GM19025 (cell line): ENCODE measurements around the gene PPCDC.

Experiments
- ATAC-seq: cut with Tn5 transposase; IDR thresholded peaks from one replicate; pipeline ENCODE4 v1.9.1; 2021; ENCODE audit warnings: mild to moderate bottlenecking, low read depth, moderate library complexity; ENCODE audit not compliant: unreplicated experiment

PPCDC gene

DNA sequence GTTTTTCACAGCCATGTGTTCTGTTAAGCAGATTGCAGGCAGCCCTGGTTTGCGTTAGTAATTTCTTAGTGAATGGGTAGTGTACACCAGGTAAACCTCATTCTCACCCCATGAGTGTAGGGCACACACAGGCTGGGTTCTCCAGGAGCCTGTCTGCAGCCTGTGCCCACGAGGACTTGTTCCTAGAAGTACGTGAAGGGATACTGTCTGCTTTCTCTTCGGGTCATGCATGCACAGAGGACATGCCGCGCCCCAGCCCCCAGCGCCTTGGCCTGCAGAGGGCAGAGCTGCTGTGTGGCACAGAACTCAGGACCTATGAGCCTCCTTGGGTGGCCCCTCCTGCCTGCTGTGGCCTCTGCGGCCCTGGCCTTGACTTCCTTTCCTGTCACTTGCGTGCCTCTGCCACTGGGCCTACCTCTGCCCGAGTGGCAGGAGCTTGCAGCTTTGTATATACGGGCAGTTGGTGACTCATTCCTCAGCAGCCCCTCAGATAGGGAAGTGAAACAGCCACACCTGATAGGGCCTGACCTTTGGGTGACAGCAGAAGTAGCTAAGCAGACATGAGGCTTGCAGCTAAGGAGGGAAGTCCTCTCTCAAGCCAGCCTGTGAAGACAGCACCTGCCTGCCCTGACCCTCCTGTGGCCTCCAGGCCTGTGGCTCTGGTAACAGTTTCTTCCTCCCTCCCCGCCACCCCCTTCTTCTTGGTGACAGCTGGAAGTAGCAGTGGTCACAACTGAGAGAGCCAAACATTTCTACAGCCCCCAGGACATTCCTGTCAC is 19.5 kb downstream of the PPCDC start:
- ATAC-seq: peak; percentile 69

DNA sequence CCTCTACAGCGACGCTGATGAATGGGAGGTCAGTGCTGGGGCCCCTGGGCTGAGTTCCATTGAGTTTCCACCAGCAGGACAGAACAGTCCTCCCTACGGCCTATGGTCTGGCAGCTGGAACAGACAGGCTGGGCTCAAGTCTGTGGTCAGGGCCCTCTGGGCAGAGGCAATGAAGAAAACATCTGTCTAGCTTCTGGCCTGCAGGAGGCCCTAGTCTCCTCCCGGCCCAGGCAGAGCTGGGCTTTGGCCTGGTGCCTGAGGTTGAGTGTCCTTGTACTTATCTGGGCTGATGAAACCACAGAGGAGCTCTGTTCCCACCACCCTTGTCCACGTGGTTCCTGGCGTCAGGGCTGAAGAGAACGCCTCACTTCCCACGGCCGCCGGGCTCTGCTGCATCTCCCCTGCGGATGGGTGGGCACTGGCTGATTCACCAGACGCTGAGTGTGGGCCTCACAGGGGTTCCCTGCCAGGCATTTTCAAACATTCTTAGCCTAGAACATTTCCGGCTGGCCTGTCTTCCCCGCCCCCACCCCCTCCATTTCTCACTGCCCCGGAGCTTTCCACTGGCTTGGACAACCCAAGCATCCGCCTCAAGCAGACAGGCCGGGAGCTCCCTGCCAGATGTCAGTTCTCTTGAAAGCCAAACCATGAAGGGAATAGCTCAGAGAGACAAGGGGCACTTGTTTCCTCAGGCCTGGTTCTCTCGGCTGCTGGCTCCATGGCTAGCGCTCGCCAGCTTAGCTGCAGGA is 20.3 kb downstream of the PPCDC start:
- peak; percentile 15 for ATAC-seq

DNA sequence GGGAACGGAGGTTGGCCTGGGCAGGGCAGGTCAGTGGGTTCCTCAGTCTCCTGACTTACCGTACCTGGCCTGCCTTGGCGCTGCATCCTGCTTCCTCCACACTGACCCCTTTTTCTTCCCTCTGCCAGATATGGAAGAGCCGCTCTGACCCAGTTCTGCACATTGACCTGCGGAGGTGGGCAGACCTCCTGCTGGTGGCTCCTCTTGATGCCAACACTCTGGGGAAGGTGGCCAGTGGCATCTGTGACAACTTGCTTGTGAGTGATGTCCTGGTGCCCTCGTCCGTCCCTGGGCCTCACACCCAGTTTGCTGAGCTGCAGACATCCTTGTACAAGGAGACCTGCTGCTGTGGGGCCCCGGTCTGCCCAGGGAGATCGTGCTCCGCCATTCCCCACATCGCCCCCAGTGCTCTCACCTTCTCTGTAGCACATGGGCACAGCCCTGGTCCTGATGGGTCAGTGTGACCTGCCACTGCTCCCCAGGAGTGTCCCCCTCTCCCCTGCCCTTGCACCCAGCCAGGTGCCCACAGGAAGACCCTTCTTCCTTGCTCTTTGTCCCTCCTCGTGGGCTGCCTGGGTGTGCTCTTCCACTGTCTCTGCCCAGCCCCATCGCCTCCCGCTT is 21.0 kb downstream of the PPCDC start:
- no peak for ATAC-seq

DNA sequence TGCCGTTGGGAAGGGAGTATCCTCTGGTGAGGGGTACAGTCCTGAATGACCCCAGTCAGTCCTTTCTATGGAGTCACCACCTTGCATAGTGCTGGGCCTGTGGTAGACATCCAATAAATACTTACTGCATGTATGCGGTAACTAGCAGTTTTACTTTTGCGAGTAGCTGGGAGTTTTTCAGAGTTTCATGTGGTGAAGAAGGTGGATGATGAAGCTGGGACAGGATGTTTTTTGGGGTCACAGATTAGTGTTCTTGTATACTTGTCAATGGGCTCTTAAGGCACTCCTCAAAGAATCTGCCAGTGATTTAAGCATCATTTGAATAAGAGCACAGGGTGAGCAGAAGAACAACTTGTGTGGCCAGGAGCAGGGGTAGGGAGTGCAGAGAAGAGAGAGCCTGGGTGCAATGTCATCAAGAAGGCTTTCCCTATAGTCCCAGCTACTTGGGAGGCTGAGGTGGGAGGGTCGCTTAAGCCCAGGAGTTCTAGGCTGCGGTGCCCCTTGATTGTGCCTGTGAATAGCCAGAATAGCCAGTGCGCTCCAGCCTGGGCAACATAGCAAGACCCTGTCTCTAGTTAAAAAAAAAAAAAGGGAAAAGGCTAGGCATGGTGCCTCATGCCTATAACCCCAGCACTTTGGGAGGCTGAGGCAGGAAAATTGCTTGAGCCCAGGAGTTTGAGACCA is 22.1 kb downstream of the PPCDC start:
- ATAC-seq: no peak

DNA sequence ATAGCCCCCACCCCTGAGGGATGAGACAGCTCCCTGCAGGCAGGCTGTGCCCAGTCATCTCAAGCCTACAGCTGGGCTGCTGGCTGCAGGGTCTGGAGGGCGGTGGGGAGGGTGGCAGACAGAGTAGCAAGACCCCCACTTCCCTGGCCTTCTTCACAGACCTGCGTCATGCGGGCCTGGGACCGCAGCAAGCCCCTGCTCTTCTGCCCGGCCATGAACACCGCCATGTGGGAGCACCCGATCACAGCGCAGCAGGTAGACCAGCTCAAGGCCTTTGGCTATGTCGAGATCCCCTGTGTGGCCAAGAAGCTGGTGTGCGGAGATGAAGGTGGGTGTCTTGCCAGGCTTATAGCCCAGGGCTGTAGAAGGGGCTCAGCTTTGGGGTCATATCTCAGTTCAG is 25.0 kb downstream of the PPCDC start:
- ATAC-seq: no peak

DNA sequence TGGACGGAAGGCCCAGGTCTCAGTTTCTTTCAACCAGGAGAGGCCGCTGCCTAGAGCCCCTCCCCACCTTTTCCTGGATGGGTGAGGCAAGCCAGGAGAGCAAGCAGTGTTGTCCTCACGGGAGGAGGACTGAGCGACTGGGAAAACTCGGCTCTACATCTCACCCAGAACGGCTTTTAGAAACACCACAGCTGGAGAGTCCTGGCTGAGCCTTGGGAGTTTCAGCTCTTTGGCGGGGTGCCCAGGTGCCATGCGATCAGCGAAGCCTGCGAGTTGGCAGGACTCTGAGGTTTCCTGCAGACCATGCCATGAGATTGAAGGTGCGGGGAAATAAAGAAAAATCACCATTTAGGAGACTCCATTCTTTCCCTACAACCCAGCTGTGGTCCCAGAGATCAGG is 26.0 kb downstream of the PPCDC start:
- no peak for ATAC-seq

DNA sequence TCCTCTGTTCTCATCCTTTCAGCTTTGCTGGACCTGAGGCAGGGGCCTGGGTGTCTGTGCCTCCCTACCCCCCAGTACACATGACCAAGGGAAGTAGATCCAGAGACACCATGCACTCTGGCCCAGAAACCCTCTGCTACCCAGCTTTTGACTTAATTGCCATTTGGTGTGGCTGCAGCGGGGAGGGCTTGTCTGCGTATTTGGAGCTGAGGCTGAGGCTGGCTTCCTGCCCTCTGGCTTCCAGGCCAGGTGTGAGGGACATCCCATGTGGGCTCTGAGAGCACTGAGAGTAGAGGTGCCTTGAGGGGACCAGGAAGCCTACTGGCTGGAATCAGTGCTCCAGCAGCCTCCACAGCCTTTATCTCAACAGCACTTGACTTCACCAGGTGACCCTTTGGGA is 26.9 kb downstream of the PPCDC start:
- ATAC-seq: no peak

DNA sequence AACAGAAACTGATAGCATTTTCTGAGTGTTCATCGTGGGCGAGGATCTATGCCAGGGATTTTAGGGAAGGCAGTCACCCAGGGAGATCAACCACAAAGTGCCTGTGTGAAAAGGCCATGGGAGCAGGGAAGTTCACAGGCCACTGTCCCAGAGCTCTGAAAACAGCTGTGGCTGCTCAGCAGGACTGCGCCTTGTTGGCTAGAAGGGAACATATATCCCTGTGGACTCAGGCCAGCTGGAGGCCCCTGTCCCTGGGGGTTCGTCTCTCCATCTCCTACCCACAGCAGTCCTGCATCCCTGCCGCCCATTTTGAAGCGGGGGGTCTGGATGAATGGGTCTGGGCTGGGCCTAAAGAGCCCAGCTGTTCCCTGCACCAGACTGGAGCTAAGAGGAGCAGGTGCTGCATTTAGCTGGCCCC is 27.8 kb downstream of the PPCDC start:
- ATAC-seq: no peak

DNA sequence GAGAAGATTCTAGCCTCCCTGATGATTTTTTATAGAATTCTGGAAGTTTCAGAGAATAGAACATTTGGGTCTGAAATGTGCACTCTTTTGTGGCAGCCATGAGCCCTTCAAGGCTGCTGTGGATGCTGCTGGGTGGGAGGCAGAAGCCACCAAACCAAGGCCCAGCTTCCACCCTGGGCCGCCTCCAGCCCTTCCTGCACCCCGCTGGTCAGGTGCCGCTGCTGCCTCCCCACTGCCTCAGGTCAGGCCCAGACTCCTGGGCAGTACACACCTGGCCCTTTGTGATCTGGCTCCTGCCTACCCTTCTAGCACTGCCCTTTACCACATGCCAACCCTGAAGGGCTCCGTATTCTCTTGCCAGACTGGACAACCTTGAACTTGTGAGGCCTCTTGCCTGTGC is 28.3 kb downstream of the PPCDC start:
- ATAC-seq: no peak

DNA sequence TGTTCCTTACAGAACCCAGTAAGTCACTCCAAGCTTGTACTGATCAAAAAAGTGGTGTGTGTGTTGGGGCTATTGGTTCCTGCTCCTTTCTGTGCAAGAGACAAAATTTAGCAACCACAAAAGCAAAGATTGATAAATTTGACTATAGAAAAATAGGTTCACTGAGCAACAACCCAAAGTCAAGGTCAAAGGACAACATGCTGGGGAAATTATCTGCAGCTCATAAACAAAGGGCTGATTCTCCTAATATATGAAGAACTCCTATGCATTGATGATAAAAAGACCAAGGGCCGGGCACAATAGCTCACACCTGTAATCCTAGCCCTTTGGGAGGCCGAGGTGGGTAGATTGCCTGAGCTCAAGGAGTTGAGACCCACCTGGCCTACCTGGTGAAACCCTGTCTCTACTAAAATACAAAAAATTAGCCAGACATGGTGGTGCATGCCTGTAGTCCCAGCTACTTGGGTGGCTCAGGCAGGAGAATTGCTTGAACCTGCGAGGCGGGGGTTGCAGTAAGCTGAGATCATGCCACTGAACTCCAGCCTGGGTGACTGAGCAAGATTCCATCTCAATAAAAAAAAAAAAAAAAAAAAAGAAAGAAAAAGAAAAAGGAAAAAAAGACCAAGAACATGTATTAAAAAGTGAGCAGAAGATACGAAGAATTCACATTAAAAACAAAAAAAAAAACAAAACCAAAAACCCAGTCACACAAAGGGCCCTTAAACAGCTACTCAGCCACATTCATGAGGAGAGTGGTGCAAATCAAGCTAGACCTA is 29.8 kb downstream of the PPCDC start:
- ATAC-seq: no peak

DNA sequence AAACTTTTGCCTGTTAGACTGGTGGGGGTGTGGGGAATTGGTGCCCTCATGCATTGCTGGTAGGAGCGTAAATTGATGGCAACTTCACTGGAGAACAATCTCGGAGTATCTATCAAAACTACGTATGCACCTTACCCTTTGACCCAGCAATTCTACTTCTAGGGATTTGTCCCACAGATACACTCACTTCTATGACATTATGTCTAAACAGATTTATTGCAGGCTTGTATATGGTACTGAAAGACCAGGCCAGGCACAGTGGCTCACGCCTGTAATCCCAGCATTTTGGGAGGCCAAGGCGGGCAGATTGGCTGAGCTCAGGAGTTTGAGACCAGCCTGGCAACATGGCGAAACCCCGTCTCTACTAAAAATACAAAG is 30.3 kb downstream of the PPCDC start:
- ATAC-seq: no peak

DNA sequence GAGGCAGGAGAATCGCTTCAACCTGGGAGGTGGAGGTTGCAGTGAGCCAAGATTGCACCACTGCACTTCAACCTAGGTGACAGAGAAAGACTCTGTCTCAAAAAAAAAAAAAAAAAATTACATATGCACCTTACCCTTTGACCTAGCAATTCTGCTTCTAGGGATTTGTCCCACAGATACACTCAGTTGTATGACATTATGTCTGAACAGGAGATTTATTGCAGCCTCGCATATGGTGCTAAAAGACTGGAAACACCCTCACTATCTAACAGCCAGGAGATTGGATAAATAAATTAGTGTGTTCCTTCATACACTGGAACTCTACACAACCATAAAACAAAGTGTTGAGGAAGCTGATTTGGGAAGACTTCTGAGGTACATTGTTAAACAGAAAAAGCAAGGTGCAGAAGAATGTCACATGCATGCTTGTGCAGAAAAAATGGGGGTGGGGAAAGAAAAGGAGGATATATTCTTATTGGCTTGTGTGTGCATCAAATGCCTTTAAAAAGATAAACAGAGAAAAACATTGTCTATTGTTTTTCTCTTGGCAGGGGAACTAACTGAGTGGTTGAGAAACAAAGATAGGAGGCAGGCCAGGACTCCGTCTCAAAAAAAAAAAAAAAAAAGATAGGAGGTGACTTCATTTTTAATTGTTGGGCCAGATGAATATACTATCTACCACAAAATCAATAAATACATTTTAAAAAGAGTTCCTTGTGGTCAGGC is 30.9 kb downstream of the PPCDC start:
- no peak for ATAC-seq

DNA sequence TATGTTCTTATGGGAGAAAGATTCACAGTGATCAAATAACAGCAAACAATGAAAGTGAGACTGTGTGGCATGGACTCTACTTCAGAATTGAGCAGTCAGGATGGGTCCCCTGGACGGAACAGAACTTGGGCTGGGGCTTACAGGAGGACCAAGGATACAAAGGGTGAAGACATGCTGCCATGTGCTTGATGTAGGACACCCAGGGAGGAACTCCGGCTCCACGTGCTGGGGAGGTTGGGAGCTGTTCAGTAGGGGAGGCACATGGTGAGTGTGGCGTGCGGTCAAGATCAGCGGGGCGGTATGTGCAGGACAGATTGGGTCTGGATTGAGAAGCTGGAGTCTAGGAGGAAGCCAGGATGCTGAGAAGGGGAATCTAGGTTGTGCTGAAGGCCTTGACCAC is 32.6 kb downstream of the PPCDC start:
- ATAC-seq: no peak

DNA sequence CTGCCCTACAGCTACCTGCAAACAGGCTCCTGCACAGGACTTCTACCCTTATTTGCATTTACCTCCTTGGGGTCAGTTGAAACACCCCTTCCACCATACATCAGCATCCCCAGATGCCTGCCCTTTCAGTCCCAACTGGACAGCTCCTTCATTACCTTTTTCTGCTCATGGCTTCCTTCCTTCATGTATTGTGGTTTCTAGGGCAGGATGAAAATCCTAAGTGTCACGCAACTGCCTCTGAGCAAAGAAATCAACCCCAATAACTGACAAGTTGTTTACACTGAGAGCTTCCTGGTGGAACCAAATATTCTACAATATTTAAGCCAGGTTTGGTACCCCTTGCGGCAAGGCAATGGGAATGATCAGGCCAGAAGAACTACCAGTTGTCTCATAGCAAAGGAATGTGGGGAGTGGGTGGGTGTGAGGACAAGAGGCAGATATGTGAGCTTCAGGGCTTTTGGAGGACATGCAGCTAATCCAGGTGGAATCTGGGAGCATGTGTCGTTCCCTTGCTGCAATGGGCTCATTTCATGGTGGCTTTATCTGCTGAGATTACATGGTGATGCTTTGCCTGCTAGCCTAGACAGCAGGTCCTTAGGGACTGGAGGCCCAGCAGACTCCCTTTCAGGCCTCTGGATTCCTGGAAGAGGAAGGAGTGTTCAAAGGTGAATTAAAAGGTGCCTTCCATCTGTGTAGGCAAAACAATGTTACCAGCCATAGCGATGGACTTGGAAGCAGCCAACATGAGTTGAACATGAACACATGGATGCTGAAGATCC is 34.9 kb downstream of the PPCDC start:
- ATAC-seq: no peak

DNA sequence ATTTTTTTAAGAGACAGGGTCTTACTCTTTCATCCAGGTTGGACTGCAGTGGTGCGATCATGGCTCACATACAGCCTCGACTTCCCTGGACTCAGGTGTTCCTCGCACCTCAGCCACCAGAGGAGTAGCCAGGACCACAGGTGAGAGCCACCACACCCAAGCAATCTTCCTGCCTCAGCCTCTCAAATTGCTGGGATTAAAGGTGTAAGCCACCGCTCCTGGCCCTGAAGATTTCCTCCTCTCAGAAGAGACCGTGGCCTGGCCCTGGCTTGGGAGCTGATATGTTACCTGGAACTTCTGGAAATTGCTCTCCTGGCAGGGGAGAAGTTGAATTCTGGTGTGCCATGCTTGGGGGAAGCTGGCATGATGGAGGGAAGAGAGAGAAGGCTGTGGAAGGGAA is 36.2 kb downstream of the PPCDC start:
- ATAC-seq: no peak

DNA sequence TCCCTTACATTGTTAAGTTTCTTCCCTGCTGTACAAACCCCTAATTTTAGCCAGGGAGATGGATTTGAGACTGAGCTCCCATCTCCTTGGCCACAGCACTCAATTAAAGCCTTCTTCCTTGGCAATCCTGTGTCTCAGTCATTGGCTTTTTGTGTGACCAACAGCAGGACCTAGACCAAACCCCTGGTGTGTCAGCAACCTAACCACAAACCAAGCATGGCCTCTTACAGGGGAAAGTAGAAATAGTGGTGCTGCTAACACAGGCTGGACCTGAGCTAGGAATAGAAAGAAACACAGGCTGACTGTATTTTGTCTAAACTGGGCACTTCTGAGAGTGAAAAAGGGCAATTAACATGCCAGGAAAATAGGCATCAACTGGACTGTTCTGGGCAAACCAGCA is 37.9 kb downstream of the PPCDC start:
- peak; percentile 72 for ATAC-seq

DNA sequence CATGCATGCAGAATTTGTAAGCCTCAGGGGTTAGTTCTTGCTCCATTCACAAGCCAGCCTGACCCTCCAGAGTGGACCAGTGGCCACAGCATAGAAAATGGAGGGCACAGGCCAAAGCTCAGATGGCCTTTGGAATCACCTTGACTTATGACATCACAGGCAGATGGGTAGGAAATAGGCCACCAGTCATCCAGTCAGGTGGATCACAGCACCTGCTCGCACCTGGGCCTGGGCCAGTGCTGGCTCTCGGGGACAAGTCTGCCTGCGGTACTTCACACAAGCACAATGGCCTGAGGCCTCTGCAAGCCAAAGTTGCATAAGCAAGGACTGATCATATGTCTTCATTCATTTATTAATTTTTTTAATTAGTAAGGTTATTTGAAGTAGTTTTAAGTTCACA is 39.3 kb downstream of the PPCDC start:
- no peak for ATAC-seq

DNA sequence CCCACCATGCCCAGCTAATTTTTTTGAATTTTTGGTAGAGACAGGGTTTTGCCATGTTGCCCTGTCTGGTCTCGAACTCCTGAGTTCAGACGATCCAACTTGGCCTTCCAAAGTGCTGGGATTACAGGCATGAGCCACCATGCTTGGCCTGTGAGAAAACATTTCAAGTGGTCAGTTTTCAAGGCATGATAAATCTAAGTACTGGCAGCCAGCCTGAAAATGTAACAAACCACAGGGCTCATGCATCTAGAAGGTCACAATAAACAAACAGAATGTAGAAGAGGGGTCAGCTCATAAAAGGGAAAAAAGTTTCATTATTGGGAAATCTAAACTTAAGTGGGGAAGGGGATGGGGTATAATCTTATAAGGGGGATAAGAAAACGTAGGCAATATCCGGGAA is 39.9 kb downstream of the PPCDC start:
- no peak for ATAC-seq

DNA sequence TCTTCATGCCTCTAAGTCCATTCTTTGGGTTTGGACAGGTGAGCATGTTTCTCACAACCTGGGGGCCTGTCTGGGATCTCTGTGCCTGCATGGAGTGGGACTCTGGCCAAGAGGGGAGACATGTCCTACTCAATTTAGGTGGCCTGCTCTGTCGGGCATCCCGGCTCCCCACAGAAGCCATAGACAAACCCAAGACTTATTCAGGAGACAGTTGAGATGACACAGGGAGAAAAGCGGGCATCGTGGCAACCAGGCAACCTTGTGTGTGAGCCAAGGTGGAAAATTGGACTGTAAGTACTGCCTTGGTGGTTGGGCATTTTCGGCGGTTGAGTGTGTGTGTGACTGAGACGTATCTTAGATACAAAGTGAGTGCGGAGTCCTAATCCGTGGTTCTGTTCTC is 40.5 kb downstream of the PPCDC start:
- no peak for ATAC-seq
